ENCODE data around the gene EIF4E1B. TPM values are rescaled to one million over a fixed set of nuclear protein-coding genes. Genes with fewer than 3 reads are reported as not detected.
A peak's percentile ranks its signal among the peaks of the same experiment; 100 is the strongest.
"Not testable (repeated sequence)": the region's sequence is repeated elsewhere in the genome, so short reads cannot be mapped to it uniquely, and the experiment has no call there.

The EIF4E1B gene
- not detected for total RNA-seq

DNA sequence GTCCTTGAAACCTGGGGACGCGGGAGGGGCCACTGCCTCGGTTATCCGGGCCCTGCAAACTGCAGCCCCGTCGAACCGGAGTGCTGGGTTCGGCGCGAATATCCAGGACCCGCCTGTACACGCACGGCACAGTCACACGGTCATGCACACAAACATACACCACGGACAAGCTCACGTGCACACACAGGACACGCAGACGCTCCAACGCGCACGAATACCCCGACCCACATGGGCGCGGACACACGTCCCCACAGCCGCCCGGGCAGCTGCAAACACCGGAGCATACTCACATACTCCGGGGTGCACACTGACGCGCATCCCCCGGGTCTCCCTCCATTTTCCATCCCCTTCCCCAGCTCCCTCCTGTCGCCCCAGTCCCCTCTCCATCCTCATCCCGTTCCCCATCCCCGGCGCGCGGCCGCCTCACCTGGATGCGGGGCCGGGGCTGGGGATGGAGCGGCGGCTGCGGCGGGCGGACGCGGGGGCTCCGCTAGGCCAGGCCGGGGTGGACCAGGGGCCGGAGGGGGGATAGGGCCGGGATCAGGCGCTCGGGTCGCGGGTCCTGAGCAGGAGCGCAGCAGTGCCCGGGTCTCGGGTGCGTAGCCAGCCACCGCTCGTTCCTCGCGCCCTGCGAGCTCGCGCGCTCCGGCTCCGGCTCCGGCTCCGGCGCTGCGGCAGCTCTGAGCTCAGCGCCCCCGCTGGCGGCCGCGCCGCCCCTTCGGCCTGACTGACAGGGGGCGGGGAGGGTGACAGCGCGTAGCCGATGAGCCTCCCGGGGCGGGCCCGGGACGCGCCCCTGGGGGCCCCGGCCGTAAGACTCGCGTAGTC is at the start of gene EIF4E1B, which contains the start of gene SNCB:
Gene EIF4E1B (plus strand): TSS at position 823 of the 828 bp plus-strand sequence. CDS start 12,113 bp downstream, outside the sequence.
Gene SNCB (minus strand): TSS at position 682 of the 828 bp plus-strand sequence. CDS start 880 bp downstream, outside the sequence.
- peak in 2 of 3 donors; percentile 46 to 57 for DNase-seq (ENCODE audit: low read depth in 2 of 3, low spot score in 2 of 3)

DNA sequence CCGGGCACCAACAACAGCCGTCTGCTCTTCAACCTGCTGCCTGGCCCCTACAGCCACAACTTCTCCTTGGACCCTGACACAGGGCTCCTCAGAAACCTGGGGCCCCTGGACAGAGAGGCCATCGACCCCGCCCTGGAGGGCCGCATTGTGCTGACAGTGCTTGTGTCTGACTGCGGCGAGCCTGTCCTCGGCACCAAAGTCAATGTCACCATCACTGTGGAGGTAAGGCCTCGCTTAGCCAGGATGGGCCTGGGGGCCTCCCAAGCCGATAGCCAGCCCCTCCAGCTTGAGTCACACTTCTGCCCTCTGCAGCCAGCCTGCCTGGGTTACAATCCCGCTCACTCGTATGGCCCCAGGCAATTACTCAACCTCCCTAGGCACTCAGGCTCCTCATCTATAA is 49.1 kb upstream of the EIF4E1B start:
- no peak for DNase-seq (ENCODE audit: low read depth in 2 of 3, low spot score in 2 of 3)

- DNase-seq (ENCODE audit: low read depth in 2 of 3, low spot score in 2 of 3), result no peak
Observed at GRCh38 chr5:176583076-176583475, 47.4 kb upstream of the EIF4E1B start.

GRCh38 chr5:176587398-176587797 is 43.1 kb upstream of the EIF4E1B start:
- DNase-seq (ENCODE audit: low read depth in 2 of 3, low spot score in 2 of 3), result no peak

DNA sequence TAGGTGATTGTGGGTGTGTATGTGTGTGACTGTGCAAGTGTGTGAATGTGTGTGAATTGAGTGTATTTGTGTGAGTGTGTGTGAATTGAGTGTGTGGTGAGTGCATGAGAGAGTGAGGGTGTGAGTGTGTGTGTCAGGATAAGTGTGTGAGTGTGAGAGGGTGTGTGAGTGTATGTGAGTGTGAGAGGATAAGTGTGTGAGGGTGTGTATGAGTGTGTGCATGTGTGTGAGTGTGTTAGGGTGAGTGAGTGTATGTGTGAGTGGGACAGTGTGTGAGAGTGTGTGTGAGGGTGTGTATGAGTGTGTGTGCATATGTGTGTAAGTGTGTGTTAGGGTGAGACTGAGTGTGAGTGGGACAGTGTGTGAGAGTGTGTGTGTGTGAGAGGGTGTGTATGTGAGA is 42.2 kb upstream of the EIF4E1B start:
- DNase-seq (ENCODE audit: low read depth in 2 of 3, low spot score in 2 of 3), result no peak

GRCh38 chr5:176589039-176589769 is 41.3 kb upstream of the EIF4E1B start:
- no peak for DNase-seq (ENCODE audit: low read depth in 2 of 3, low spot score in 2 of 3)

DNA sequence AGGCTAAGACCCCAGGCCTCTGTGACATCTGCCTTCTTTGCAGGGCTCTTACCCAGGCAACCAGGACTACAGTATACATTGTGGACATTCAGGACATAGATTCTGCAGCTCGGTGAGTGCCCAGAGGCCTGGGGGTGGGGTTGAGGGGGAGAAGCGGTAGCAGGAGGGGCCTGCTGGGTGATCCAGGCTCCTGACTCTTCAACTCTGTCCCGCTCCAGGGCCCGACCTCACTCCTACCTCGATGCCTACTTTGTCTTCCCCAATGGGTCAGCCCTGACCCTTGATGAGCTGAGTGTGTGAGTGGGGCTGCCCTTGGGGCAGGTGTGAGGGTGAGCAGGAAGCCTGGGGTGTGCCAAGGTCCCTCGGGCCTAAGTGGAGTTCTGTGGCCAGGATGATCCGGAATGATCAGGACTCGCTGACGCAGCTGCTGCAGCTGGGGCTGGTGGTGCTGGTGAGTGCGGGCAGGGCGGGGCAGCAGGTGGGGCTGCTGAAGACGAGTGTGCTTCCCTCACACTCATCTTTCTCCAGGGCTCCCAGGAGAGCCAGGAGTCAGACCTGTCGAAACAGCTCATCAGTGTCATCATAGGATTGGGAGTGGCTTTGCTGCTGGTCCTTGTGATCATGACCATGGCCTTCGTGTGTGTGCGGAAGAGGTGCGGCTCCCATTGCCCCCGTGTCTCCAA is 40.3 kb upstream of the EIF4E1B start:
- no peak for DNase-seq (ENCODE audit: low read depth in 2 of 3, low spot score in 2 of 3)

GRCh38 chr5:176591667-176592066 is 38.8 kb upstream of the EIF4E1B start:
- DNase-seq (ENCODE audit: low read depth in 2 of 3, low spot score in 2 of 3), result not testable (repeated sequence)

DNA sequence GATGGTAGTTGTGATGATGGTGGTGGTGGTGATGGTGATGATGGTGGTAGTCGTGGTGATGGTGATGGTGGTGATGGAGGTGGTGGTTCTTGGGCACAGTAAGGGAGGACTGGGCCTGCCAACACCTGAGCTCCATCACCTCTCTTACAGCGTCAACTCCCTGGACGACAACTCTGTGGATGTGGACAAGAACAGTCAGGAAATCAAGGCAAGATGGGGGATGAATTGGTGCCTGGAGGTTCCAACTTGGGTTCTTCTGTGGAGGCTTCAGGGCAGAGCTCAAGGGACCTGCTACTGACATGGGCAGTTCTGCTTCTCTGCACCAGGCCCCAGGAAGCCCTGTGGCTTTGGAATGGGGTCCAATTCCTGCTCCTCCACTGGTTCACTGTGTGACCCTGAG is 37.9 kb upstream of the EIF4E1B start:
- no peak for DNase-seq (ENCODE audit: low read depth in 2 of 3, low spot score in 2 of 3)

DNA sequence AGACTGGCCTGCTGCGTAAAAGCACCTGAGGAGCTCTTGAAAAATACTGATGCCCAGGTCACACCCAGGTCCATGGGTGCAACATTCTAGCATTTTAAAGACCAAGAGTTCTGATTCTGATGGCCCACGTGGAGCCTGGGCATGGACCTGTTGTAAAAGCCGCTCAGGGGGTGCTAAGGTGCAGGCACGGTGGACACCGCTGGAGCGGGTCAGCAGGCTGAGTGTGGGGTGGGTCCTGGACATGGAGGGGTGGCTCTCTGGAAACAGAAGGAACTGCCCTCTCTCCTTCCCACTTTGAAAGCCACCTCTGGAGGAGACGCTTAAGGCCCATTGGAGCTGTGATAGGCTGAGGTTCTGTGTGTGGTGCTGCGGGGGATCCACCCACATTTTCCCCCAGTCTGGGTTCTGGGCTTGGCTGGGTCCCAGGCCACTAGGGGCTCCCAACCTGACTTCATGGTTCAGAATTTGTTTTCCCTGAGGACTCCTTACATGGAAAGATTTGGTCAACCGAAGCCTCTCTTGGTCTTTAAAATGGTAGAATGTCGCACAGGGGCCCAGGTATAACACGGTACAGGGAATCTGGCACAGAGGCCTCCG is 37.1 kb upstream of the EIF4E1B start:
- DNase-seq (ENCODE audit: low read depth in 2 of 3, low spot score in 2 of 3), result no peak

GRCh38 chr5:176594554-176594953 is 35.9 kb upstream of the EIF4E1B start:
- no peak for DNase-seq (ENCODE audit: low read depth in 2 of 3, low spot score in 2 of 3)

DNA sequence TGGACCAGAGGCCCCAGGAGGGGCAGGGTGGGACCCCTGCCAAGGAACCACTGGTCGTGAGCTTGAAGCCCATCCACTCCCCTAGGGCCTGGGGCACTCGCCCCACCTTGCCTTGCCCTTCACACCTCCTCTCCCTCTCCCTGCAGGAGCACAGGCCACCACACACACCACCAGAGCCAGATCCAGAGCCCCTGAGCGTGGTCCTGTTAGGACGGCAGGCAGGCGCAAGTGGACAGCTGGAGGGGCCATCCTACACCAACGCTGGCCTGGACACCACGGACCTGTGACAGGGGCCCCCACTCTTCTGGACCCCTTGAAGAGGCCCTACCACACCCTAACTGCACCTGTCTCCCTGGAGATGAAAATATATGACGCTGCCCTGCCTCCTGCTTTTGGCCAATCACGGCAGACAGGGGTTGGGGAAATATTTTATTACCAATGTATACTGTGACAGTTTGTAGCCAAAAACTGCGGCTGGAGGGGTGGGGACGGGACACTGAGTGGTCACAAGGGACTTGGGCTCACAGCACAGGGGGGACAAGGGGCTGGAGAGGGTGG is 35.0 kb upstream of the EIF4E1B start:
- no peak for DNase-seq (ENCODE audit: low read depth in 2 of 3, low spot score in 2 of 3)

GRCh38 chr5:176596069-176596644 is 34.3 kb upstream of the EIF4E1B start:
- DNase-seq (ENCODE audit: low read depth in 2 of 3, low spot score in 2 of 3), result no peak

- DNase-seq (ENCODE audit: low read depth in 2 of 3, low spot score in 2 of 3), result peak; percentile 63 to 75 (median 65)
Observed at GRCh38 chr5:176596689-176597416, 33.6 kb upstream of the EIF4E1B start.

- no peak for DNase-seq (ENCODE audit: low read depth in 2 of 3, low spot score in 2 of 3)
Observed at GRCh38 chr5:176597417-176598389, 32.8 kb upstream of the EIF4E1B start.

DNA sequence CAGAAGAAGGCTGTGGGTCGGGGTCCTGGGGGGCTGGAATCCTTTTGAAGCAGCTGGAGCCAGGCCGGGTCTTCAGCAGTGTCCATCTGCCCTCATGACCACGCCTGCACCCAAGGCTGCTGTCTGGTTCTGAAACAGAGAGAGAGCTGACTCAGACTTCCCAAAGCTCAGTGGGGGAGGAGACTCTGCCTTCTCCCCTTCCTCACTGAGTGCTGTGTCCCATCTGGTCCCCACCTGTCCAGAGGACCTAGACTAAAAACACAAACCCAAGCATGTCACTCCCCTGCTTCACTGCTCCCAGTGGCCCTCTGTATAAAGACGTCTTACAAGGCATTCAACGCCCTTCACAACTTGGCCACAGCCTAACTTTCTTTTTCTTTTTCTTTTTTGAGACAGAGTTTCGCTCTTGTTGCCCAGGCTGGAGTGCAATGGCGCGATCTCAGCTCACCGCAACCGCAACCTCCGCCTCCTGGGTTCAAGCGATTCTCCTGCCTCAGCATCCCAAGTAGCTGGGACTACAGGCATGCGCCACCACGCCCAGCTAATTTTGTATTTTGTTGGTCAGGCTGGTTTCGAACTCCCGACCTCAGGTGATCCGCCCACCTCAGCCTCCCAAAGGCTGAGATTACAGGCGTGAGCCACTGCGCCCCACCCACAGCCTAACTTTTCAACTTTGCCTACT is 30.6 kb upstream of the EIF4E1B start:
- not testable (repeated sequence) for DNase-seq (ENCODE audit: low read depth in 2 of 3, low spot score in 2 of 3)

GRCh38 chr5:176601901-176602482 is 28.5 kb upstream of the EIF4E1B start:
- no peak for DNase-seq (ENCODE audit: low read depth in 2 of 3, low spot score in 2 of 3)

All from hematopoietic multipotent progenitor cell (in vitro differentiated cells).